AG04449 (cell line): ENCODE results near the gene LIF.

ENCODE experiments used
- CTCF ChIA-PET: fragments of 350-600 bp; formaldehyde crosslinking; extraction: SDS; loops from one replicate; lab custom pipeline; 2021; ENCODE audit warnings: antibody characterized with exemption; lab: Yijun Ruan, JAX
- POLR2A ChIA-PET: fragments of 400-600, 350-600 bp; formaldehyde crosslinking; extraction: SDS; loops from one replicate; lab custom pipeline; 2020; ENCODE audit warnings: antibody characterized with exemption, inconsistent platforms; lab: Yijun Ruan, JAX
- DNase-seq: peaks from one replicate; pipeline ENCODE4 v3.0.0-alpha.2; 2010; ENCODE audit warnings: low read depth, low spot score
- H3K4me3 ChIP-seq: 2 replicates; pipeline ENCODE4 v1.5.1; 2011; ENCODE audit warnings: low read depth, mild to moderate bottlenecking, control low read depth, low read length
- TF ChIP-seq, protein P1 (sequence below): IDR thresholded peaks from one replicate; pipeline ENCODE4 v1.5.1; 2011; ENCODE audit warnings: mild to moderate bottlenecking, moderate library complexity, low read length, control low read depth, inconsistent platforms; ENCODE audit not compliant: insufficient read depth; ENCODE audit errors: missing control alignments

Gene LIF

DNA sequence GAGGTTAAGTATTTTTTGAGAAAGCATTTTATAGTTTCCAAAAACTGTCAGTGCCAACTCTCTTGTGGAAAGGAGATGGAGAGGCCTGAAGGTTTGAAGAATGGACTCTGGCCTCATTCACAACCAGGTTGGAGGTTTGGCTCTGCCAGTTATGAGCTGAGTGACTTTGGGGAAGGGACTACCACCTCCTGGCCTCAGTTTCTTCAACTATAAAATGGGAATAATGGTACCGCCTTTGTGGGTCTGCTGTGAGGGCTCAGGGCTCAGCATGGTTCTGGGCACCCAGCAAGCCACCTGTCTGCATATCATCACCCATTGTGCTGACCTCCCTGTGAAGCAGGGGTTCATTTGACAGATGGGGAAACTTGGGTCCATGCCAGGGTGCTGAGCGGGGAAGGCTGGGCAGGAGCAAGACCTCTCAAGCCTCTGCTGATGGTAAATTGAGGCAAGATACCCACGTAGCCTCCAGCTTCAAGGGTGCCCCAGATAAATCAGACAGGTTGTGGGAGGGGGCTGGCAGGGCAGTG lies 3.5 kb upstream of the LIF start:
- POLR2A ChIA-PET: interaction anchor here (0.7 to 3.1 kb wide), 2 partner anchors 15 to 817 kb away, joined by 3 to 11 read pairs; no protein-coding TSS in a partner anchor

DNA sequence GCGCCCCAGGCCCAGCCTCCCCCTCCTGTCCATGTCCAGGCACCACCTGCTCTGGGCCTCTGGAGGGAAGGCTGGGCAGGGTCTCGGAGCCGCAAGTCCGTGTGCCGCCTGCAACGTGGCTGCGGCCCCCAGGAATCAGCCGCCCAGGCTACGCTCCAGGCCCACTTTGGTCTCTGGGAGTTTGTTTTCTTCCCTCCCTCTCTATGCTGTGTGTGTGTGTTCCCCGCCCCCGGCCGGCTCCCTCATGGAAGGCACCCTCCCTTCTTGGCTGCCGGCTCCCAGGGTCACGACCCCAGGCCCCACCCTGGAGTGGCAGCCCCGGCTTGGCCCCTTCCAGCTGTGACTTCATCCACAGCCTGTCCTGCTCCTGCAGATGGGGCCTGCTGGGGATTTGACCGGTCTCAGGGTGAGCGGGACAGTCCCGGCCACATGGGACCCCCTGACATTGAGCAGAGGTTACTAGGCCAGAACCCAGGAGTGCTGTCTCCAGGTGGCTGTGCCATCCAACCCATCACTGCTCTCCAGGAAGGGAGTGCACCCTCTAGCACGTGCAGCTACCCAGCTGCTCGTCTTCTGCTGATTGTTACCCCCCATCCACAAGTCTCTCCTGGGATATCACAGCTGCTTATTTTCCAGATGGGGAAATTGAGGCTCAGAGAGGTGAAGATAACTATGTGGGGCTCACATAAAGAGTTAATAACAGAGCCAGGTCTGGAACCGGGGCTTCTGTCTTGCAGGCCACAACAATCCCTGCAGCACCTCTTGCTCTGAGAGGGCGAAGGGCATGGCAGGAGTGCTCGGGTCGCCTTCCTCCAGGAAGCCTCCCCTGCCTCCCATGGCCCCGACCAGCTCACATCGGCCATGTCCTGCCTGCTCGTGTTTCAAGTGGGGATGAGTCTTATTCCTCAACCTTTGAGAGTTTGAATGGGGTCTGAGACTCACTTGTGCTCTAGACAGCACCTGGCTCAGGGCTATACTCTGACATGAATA lies 2.8 kb upstream of the LIF start:
- H3K4me3 ChIP-seq: no peak overlapping the region
- TF ChIP-seq, protein P1, sequence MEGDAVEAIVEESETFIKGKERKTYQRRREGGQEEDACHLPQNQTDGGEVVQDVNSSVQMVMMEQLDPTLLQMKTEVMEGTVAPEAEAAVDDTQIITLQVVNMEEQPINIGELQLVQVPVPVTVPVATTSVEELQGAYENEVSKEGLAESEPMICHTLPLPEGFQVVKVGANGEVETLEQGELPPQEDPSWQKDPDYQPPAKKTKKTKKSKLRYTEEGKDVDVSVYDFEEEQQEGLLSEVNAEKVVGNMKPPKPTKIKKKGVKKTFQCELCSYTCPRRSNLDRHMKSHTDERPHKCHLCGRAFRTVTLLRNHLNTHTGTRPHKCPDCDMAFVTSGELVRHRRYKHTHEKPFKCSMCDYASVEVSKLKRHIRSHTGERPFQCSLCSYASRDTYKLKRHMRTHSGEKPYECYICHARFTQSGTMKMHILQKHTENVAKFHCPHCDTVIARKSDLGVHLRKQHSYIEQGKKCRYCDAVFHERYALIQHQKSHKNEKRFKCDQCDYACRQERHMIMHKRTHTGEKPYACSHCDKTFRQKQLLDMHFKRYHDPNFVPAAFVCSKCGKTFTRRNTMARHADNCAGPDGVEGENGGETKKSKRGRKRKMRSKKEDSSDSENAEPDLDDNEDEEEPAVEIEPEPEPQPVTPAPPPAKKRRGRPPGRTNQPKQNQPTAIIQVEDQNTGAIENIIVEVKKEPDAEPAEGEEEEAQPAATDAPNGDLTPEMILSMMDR: no peak
- ChIA-PET CTCF (interaction anchor here (0.6 to 3.9 kb wide), 6 partner anchors 12 to 144 kb away, joined by 3 to 20 read pairs (median 6); no protein-coding TSS in a partner anchor), POLR2A (interaction anchor here (3.1 kb wide), 1 partner anchor 14 kb away, joined by 11 read pairs; no protein-coding TSS in a partner anchor)
- DNase-seq: no peak

More for the DNA sequence above, 3.5 kb upstream of the LIF start:
- CTCF ChIA-PET: interaction anchor here (1.7 to 3.9 kb wide), 5 partner anchors 11 to 140 kb away, joined by 5 to 20 read pairs (median 5); no protein-coding TSS in a partner anchor
- H3K4me3 ChIP-seq: no peak overlapping the region
- TF ChIP-seq, protein P1: no peak
- DNase-seq: no peak

DNA sequence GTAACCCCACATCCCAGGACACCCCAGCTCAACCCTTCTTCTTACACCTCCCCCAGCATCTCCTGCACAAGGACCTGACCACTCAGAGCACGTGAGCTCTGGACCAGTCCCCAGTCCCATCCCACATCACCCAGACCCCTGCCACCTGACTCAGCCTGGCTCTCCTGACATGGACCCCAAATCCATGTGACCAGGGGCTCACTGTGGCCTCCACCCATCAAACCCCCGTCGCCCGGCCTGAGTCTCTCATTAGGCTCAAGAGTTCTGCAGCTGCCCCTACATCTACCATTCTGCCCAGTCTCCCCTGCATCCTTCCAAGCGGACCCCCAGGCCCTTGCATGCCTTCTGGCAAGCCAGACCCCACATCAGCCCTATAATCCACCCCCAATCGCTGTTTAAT lies 1.9 kb upstream of the LIF start:
- CTCF ChIA-PET: interaction anchor here (1.6 to 3.9 kb wide), 3 partner anchors 16 to 140 kb away, joined by 5 to 20 read pairs (median 6); no protein-coding TSS in a partner anchor
- no peak overlapping the region for H3K4me3 ChIP-seq
- DNase-seq: no peak
- TF ChIP-seq, protein P1: no peak
- POLR2A ChIA-PET: interaction anchor here (3.1 kb wide), 1 partner anchor 13 kb away, joined by 11 read pairs; no protein-coding TSS in a partner anchor

DNA sequence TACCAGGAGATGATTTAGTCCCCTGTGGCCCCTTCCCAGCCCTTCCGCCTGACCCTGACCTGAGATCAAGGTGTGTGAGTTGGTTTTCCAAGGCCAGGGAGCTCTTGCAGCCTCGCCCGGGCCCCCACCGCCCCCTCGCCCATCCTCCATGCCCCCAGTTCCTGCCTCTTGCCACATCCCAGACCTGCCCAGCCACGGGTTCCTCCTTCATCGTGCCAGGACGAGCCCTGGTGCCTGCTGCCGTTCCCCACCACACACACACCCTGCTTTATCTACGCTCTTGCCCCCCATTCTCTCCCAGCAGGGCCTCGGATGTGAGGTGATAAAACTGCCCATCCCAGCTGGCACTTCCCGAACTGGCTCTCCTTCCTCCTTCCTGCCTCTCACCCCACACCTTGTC lies 1.4 kb upstream of the LIF start:
- POLR2A ChIA-PET: no interaction called here
- CTCF ChIA-PET: interaction anchor here (1.6 to 1.9 kb wide), 2 partner anchors 40 to 140 kb away, joined by 5 to 6 read pairs; no protein-coding TSS in a partner anchor
- TF ChIP-seq, protein P1: no peak
- no peak for DNase-seq
- H3K4me3 ChIP-seq: no peak overlapping the region

DNA sequence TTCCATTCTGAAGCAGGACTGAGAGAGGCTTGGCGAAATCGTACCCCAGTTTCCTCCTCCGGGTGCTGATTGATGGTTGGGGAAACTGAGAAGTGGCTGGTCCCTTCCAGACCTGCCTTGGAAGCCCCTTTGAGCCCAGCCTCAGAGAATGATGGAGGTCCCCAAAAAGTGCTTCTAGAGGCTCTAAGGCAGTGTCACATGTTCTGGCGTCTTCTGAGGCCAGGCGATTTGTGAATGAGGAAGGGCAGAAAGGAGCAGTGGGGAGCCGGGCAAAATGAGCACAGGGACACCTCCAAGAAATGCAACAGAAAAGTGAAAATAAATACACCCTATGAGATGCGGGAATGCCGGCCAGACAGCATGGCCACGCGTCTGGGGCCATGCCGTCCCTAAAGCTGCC lies 1.0 kb upstream of the LIF start:
- DNase-seq: no peak
- H3K4me3 ChIP-seq: peak overlapping the region; percentile 75; the same call in 1 of the 2 replicates
- TF ChIP-seq, protein P1: no peak
- ChIA-PET POLR2A (no interaction called here), CTCF (interaction anchor here (1.6 to 1.9 kb wide), 2 partner anchors 41 to 140 kb away, joined by 5 to 6 read pairs; no protein-coding TSS in a partner anchor)
